NCI-H1930 (cell line): Measurements from ENCODE around the gene PLCB4.

ENCODE experiments used
- DNase-seq, 2 experiments: peaks; one replicate each; lab custom pipeline; 2025; lab: John Stamatoyannopoulos, UW

Gene PLCB4

GRCh38 chr20:9223296-9223695, 154.4 kb downstream of the PLCB4 start:
- DNase-seq, result no peak

- no peak for DNase-seq
Observed at GRCh38 chr20:9225879-9226278, 157.0 kb downstream of the PLCB4 start.

DNA sequence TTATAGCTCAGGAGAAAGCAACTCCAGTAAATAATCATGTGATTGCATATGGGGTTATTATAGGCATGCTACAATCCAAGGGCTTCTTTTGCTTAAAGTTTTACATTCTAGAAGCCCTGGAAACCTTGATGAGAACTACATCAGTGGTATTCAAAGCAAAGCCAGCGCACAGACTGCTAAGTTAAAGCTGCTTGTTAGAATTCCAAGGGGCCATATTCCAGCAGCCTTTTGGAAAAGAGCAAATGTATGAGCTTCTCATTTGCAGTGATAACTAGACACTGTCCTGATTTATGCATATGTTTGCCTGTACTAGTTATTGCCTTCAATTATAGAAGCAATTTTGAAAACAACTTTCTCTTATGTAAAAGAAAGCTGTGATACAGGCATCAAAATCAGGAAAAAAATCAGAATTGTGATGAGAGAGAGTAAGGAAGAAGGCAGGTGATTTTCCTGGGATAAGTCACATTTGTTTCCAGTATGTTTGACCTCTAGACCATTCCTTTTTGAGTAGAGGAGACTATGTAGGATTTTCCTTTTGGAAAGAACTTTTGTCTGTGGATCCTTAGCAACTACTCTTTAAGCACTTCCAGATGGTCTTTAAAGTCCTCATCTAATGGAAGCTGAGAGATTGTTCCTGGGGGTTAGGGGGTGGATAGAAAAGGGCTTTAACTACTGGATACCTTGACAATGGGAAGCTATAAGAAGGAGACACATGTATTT, 159.2 kb downstream of the PLCB4 start:
- DNase-seq, result no peak

- no peak for DNase-seq
Observed at GRCh38 chr20:9228774-9229450, 160.0 kb downstream of the PLCB4 start.

DNA sequence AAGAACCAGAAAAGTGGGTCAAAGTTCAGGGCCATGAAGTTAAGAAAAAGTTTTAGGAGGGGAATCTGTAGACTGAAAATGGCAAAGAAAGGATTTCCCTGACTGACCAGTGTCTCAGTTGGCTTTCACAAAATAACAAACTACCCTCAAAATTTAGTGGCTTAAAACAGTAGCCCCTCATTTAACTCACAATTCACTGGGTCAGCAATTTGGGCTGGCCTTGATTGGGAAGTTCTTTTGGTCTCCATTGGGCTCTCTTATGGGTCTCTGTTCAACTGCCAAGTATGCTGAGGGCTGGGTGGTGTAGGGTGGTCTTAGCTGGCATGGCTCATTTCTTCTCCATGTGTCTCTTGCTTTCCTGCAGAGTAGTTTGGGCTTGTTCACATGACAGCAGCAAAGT, 161.5 kb downstream of the PLCB4 start:
- no peak for DNase-seq

- DNase-seq, result no peak
Observed at GRCh38 chr20:9233804-9234203, 164.9 kb downstream of the PLCB4 start.

GRCh38 chr20:9235518-9235917, 166.6 kb downstream of the PLCB4 start:
- no peak for DNase-seq

DNA sequence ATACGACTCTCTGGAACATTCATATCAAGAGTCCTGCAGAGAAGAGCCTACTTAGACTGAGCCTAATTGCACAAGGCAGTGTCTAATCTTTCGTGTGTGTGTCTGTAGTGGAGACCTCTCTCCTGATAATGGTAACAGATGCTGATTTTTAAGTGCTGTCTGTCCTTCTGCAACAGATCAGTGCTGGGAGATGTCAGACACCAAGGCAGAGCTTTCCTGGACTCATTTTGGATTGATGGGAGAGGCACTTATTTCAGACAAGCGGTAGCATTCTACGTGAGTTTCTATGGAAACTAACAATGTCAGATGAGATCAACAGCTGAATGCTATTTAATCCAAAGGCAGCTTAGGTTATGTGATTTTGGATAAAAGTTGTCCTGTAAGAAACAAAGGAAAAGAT, 167.6 kb downstream of the PLCB4 start:
- no peak for DNase-seq

- no peak for DNase-seq
Observed at GRCh38 chr20:9241232-9241692, 172.4 kb downstream of the PLCB4 start.

- DNase-seq, result no peak
Observed at GRCh38 chr20:9241721-9242427, 173.0 kb downstream of the PLCB4 start.

- DNase-seq, result no peak
Observed at GRCh38 chr20:9243986-9244385, 175.1 kb downstream of the PLCB4 start.

GRCh38 chr20:9244811-9245210, 175.9 kb downstream of the PLCB4 start:
- DNase-seq, result no peak

DNA sequence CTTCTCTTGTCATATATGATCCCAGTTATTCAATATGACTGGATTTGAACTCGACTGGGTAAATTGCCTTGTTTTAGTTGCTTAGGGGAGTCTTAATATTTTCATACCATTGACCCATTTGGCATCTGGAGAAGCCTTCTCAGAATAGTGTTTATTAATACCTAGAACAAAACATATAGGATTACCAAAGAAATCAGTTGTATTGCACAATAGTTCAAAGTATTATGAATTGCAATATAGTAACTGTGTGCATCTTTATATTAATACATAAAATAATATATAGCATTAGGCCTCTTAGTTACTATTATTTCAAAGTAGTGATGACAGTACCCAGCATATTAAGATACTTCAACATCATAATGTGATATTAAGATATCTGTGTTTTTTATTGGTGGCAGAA, 177.8 kb downstream of the PLCB4 start:
- no peak for DNase-seq

GRCh38 chr20:9250511-9250910, 181.6 kb downstream of the PLCB4 start:
- DNase-seq, result no peak

DNA sequence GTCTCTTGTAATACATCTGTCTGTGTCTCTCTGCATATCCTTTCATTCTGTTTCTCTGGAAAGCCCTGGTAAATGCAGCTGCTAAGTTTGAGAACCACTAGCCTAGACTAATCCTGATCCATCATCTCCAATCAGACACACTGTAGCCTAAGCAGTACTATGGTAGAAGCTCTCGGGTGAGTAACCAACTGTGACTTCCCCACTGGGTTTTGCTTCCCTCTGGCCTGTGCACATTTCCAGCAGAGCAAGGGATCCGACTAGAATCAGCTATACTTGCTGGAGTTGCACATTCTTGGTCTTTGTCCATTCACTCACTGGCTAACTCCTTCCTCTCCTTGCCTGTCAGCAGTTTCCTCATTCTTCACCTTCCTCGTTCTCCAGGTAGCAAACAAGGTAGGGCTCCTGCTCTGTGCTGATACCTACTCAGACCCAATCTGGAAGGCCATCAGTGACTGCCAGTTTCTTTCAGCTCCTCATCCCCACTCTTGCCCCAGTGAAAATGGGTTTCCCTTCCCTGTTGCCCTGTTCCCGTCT, 184.2 kb downstream of the PLCB4 start:
- DNase-seq, result no peak

DNA sequence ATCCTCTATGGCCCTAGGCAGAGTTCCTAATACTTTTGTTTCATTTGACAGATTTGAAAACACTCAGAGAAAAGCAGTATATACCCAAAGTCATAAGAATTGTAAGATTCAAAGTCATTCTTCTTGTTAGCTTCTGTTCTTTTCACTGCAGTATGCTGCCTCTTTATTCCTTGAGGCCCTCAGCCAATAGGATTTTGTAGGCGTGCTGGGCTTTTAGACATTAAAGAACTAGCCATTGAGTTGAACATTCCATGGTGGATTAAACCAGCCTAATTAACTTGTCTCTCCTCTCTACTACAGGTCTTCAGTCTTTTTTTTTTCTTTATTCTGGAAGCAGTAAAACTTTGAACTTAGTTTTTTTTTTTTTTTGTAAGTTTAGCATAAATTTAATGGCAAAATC, 186.3 kb downstream of the PLCB4 start:
- DNase-seq, result no peak

DNA sequence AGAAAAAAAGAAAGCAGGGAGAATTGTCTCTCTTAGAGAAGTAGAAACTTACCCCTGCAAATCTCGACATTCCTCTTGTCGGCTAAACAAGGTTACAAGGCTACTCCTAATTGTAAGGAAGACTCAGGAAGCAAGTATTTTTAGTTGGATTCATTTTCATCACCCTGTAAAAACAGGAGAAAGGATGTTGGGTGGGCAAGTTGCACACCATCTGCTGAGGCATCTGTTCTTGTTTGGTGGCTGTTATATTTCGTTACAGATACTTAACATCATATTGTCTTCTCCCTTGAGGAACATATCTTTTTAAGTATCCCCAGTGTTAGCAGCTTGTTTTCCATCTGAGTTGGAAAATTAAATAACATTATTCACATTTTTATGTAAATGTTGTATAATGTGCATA, 187.5 kb downstream of the PLCB4 start:
- no peak for DNase-seq

GRCh38 chr20:9258901-9259300, 190.0 kb downstream of the PLCB4 start:
- DNase-seq, result no peak

DNA sequence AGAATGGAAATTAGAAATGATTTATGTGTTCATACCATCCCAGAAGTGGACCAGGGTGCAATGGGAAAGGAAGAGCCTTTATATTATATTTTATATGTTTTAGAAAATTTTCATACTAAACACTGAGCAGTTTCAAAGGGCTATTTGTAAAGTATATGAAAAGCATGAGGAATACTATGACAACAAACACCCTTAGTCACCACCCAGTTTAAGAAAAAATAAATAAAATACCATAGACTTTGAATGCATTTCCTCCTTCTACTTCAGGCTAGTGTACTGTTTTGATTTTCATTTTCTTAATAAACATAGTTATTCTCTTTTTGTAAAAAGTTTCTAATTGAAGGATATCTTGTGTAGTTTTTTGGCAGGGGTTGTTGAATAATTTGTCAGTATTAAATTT, 191.1 kb downstream of the PLCB4 start:
- DNase-seq, result no peak

GRCh38 chr20:9261781-9262180, 192.9 kb downstream of the PLCB4 start:
- DNase-seq, result no peak

DNA sequence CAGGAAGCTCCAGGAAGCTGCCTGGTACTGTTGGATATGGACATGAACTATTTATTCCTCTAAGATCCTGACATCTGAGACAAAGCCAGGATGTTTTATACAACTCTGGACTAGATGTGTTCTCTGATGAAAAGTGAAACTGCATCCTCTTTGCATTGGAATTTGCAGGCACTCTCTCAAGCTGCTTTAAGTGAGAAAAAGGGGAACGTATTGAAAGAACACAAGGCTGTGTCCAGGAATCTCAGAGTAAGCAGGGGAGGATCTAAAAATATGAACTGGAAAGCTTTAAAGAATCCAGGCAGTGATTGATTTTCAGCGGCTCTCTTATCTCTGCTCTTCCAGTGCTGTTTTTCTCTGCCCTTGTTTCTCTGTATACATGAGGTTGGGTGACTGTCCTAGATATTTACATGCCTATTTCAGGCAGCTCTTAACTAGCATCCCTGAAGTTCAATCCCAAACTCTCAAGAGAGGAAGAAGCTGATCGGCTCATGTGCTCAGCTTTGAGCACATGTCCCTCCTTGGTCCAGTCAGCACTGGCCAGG, 193.8 kb downstream of the PLCB4 start:
- no peak for DNase-seq

DNA sequence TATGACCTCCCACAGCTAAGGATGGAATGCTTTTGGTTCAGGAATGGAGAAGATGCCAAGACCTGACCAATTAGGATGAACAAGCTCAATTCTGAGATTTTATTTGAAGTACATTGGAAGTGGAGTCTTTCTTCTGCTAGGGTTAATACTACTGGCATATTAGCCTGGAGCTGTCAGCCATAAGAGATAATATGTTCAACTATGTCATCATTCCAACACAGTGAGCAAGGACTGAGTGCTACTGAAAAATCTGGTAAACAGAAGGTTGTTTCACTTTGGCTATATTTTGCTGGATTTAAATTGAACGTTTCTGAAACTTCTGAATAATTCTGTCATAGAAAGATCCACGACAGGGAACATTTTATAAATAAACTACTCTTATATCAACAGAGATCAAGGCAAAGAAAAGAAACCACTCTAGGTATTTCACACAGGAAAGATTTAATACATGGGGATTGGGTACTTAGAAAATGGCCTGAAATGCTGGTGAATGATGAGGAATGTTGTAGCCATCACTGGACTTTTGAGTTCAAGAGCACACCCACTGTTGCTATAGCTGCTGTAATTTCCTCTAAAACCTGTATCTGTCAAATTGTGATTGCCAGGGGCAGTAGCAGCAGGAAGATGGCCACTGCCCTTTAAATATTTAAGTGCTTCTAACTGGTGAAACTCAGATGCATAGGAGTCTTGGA, 200.5 kb downstream of the PLCB4 start:
- no peak for DNase-seq
